GM13977 (cell line): ENCODE results near the gene BNC1.
A peak's percentile ranks its signal among the peaks of the same experiment; 100 is the strongest.

Source experiments
- DNase-seq: peaks from one replicate; pipeline ENCODE4 v3.0.0; 2012; ENCODE audit warnings: low spot score
- CTCF ChIP-seq: IDR thresholded peaks from 2 replicates; pipeline ENCODE4 v1.5.1; 2012; ENCODE audit warnings: mild to moderate bottlenecking, control low read depth; ENCODE audit not compliant: insufficient read depth; ENCODE audit errors: extremely low read depth, missing control alignments
- in situ Hi-C: fragments of 300-500 bp; cut with MboI; formaldehyde crosslinking; loops from one replicate; pipeline ENCODE4 v1.12.0; 2022; ENCODE audit warnings: low sequenced_read_pairs, low pct_unique_long_range_greater_than_20kb, mixed read lengths, inconsistent platforms; ENCODE audit not compliant: unreplicated experiment

The BNC1 gene

GRCh38 chr15:83288381-83288801 lies 3.9 kb upstream of the BNC1 start:
- DNase-seq = no peak
- in situ Hi-C loops = no loop called here
- TF ChIP-seq CTCF = no peak

GRCh38 chr15:83287541-83288027 lies 3.1 kb upstream of the BNC1 start:
- DNase-seq = no peak
- no peak for TF ChIP-seq CTCF
- in situ Hi-C loops = no loop called here

- no peak for TF ChIP-seq CTCF
- in situ Hi-C loops = no loop called here
- no peak for DNase-seq
Measured at GRCh38 chr15:83285979-83286553, 1.6 kb upstream of the BNC1 start.

- DNase-seq = no peak
- TF ChIP-seq CTCF = no peak
- in situ Hi-C loops = no loop called here
Measured at GRCh38 chr15:83285284-83285978, 967 bp upstream of the BNC1 start.

GRCh38 chr15:83283813-83284558 lies 478 bp downstream of the BNC1 start:
- in situ Hi-C loops = no loop called here
- DNase-seq = peak; percentile 42
- no peak for TF ChIP-seq CTCF

GRCh38 chr15:83283138-83283812 lies 1.2 kb downstream of the BNC1 start:
- peak; percentile 24 for DNase-seq
- in situ Hi-C loops = no loop called here
- TF ChIP-seq CTCF = no peak
